Measurements from ENCODE around the gene OPCML. TPM values are rescaled to one million over a fixed set of nuclear protein-coding genes. Genes with fewer than 3 reads are reported as not detected.

OPCML gene
- total RNA-seq, 1 experiment from 2014 or later = not detected

GRCh38 chr11:133526790-133527189 is 5.5 kb downstream of the OPCML start:
- POLR2A ChIA-PET (ENCODE audit: unreplicated experiment) = no interaction called here
- no peak for TF ChIP-seq EZH2 (IDR thresholded peaks at IDR 0.05; ENCODE audit: low read length, unreplicated experiment)
- no peak for TF ChIP-seq EZH2phosphoT487 (IDR thresholded peaks at IDR 0.05; ENCODE audit: borderline replicate concordance, low read length)
- no peak for TF ChIP-seq CTCF (conservative IDR thresholded peaks at IDR 0.05; ENCODE audit: low read depth, low read length)
- intact Hi-C loops (cut with micrococcal nuclease) = no loop called here

GRCh38 chr11:133525976-133526375 is 6.3 kb downstream of the OPCML start:
- ChIA-PET POLR2A (ENCODE audit: unreplicated experiment) (no interaction called here), CTCF (no interaction called here)
- TF ChIP-seq EZH2 (IDR thresholded peaks at IDR 0.05; ENCODE audit: low read length, unreplicated experiment) = no peak
- TF ChIP-seq EZH2phosphoT487 (IDR thresholded peaks at IDR 0.05; ENCODE audit: borderline replicate concordance, low read length) = no peak
- peaks cover 21% of the 10 kb centered on the region for H3K9me3 ChIP-seq (ENCODE audit: low read length)
- H3K79me2 ChIP-seq (ENCODE audit: low read length) = no peaks in the 10 kb centered on the region
- H3K27me3 ChIP-seq (ENCODE audit: low read length) = no peaks in the 10 kb centered on the region
- H3K4me2 ChIP-seq (ENCODE audit: low read length) = no peak overlapping the region
- ATAC-seq (no peak), DNase-seq (no peak)
- no peaks in the 10 kb centered on the region for H4K20me1 ChIP-seq (ENCODE audit: low read length)
- intact Hi-C loops (cut with micrococcal nuclease) = no loop called here
- H3K9me2 ChIP-seq (replicated peaks; ENCODE audit: low read length) = no peaks in the 10 kb centered on the region
- H3K9ac ChIP-seq (ENCODE audit: low read length) = no peak overlapping the region
- no peaks in the 10 kb centered on the region for H3K4me1 ChIP-seq (ENCODE audit: insufficient read depth, low read length)
- no peaks in the 10 kb centered on the region for H3K36me3 ChIP-seq (ENCODE audit: low read depth, low read length)
- no peak overlapping the region for H3K27ac ChIP-seq (ENCODE audit: low read length)
- no peak overlapping the region for H3K4me3 ChIP-seq (ENCODE audit: low read length)
- BruUV-seq (replicated peaks) = no TSS peak
- no peak overlapping the region for H2AFZ ChIP-seq (ENCODE audit: low read length)
- H3F3A ChIP-seq (ENCODE audit: low read length, unreplicated experiment) = no peaks in the 10 kb centered on the region

More at GRCh38 chr11:133526790-133527189, 5.5 kb downstream of the OPCML start:
- H3K79me2 ChIP-seq (ENCODE audit: low read length) = no peaks in the 10 kb centered on the region
- no peak for DNase-seq
- H3K9me3 ChIP-seq (ENCODE audit: low read length) = peaks cover 21% of the 10 kb centered on the region
- H3K9me2 ChIP-seq (replicated peaks; ENCODE audit: low read length) = no peaks in the 10 kb centered on the region
- H3K36me3 ChIP-seq (ENCODE audit: low read depth, low read length) = no peaks in the 10 kb centered on the region
- no peak overlapping the region for H3K27ac ChIP-seq (ENCODE audit: low read length)
- H3K4me1 ChIP-seq (ENCODE audit: insufficient read depth, low read length) = no peaks in the 10 kb centered on the region
- CTCF ChIA-PET = no interaction called here
- no peak overlapping the region for H3K4me3 ChIP-seq (ENCODE audit: low read length)
- H2AFZ ChIP-seq (ENCODE audit: low read length) = no peak overlapping the region
- H3F3A ChIP-seq (ENCODE audit: low read length, unreplicated experiment) = no peaks in the 10 kb centered on the region
- no peaks in the 10 kb centered on the region for H4K20me1 ChIP-seq (ENCODE audit: low read length)
- BruUV-seq (replicated peaks) = no TSS peak
- H3K4me2 ChIP-seq (ENCODE audit: low read length) = no peak overlapping the region
- no peaks in the 10 kb centered on the region for H3K27me3 ChIP-seq (ENCODE audit: low read length)
- no peak overlapping the region for H3K9ac ChIP-seq (ENCODE audit: low read length)
- ATAC-seq = no peak

GRCh38 chr11:133524488-133524887 is 7.8 kb downstream of the OPCML start:
- intact Hi-C loops (cut with micrococcal nuclease) = no loop called here
- ATAC-seq (no peak), DNase-seq (no peak)
- CTCF ChIA-PET = no interaction called here
- H3K4me2 ChIP-seq (ENCODE audit: low read length) = no peak overlapping the region
- H3K27me3 ChIP-seq (ENCODE audit: low read length) = no peaks in the 10 kb centered on the region
- H3K36me3 ChIP-seq (ENCODE audit: low read depth, low read length) = no peaks in the 10 kb centered on the region
- no peak overlapping the region for H2AFZ ChIP-seq (ENCODE audit: low read length)
- no TSS peak for BruUV-seq (replicated peaks)
- POLR2A ChIA-PET (ENCODE audit: unreplicated experiment) = no interaction called here
- no peaks in the 10 kb centered on the region for H3K4me1 ChIP-seq (ENCODE audit: insufficient read depth, low read length)
- no peaks in the 10 kb centered on the region for H3K79me2 ChIP-seq (ENCODE audit: low read length)
- TF ChIP-seq CTCF (conservative IDR thresholded peaks at IDR 0.05; ENCODE audit: low read depth, low read length) (no peak), EZH2phosphoT487 (IDR thresholded peaks at IDR 0.05; ENCODE audit: borderline replicate concordance, low read length) (no peak), EZH2 (IDR thresholded peaks at IDR 0.05; ENCODE audit: low read length, unreplicated experiment) (no peak)
- no peaks in the 10 kb centered on the region for H3K9me2 ChIP-seq (replicated peaks; ENCODE audit: low read length)
- no peaks in the 10 kb centered on the region for H3F3A ChIP-seq (ENCODE audit: low read length, unreplicated experiment)
- no peaks in the 10 kb centered on the region for H4K20me1 ChIP-seq (ENCODE audit: low read length)
- H3K9me3 ChIP-seq (ENCODE audit: low read length) = peaks cover 25% of the 10 kb centered on the region
- no peak overlapping the region for H3K9ac ChIP-seq (ENCODE audit: low read length)
- H3K27ac ChIP-seq (ENCODE audit: low read length) = no peak overlapping the region
- no peak overlapping the region for H3K4me3 ChIP-seq (ENCODE audit: low read length)

Data from PC-3 (cell line).